GM21528 (cell line): ENCODE data around the gene DAB1.

ENCODE experiments used
- ATAC-seq: cut with Tn5 transposase; IDR thresholded peaks from one replicate; pipeline ENCODE4 v1.9.1; 2021; ENCODE audit warnings: mild to moderate bottlenecking, moderate library complexity; ENCODE audit not compliant: unreplicated experiment, low FRiP score

DAB1 gene

GRCh38 chr1:57188168-57188567, 235.7 kb downstream of the DAB1 start:
- ATAC-seq, result no peak

DNA sequence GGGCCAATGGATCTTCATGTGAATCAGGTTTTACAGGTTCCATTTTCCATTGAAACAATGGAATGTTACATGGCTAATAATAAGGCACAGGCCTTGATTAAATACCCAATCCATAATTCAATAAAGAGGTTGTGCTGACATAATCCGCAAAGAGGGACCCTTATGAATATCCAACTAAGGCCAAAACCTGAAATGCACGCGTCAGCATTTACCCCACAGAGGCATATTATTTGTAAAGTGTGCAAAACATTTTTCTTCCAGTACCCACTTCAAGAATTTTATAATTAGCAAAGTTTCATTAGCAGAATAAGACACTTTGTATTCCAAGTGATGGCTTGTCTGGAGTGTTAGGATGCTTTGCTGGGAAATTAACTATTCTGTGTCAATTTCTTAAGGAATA, 237.4 kb downstream of the DAB1 start:
- ATAC-seq, result no peak

DNA sequence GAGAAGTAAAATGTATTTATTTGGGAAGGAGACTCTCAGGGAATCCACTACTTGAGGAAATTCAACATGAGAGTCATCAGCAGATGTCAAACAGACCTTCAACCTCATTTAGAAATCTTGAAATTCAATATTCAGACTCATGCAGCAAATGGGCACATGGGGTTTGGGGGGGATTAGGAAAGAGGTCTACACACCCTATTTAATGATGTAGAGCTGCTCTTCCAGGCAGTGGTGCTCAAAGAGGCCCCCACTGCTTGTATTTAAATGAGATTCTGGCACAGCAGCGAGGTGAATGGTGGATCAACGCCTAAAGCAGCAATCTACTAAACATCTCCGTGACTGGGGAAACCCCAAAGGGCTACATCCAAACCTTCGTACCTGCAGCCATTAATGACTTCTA, 244.9 kb downstream of the DAB1 start:
- no peak for ATAC-seq

- no peak for ATAC-seq
These were observed 248.4 kb downstream of the DAB1 start for GRCh38 chr1:57175506-57175905.

DNA sequence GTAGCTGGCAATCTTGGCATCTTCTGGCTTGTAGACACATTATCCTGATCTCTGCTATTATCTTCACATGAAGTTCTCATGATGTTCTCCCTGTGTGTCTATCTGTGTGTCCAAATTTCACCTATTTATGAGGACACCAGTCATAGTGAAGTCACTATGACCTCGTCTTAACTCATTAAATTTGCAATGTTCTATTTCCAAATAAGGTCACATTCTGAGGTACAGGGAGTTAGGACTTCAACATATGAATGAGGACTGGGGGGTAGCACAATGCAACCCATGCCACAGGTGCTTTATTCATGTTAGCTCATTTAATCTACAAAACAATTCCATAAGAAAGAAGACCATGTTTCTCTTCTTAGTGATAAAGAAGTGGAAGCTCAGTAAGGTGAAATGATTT, 251.8 kb downstream of the DAB1 start:
- no peak for ATAC-seq

DNA sequence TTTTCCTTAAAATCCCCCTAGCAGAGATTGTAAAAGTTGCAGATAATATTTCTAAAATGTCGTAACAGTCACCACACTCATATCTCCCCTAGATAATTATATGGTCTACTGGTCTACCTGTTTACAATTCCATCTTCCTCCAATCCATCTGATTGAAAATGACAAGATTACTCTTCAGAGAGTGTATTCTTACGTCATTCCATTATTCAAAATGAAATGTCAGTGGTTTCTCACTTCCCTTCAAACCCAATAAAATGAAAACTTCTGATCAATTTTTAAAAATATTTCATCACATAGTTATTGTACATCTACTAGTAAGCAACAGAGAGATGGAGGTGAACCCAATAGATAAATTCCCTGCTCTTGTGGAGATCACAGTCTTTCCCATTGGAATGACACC, 255.9 kb downstream of the DAB1 start:
- no peak for ATAC-seq

DNA sequence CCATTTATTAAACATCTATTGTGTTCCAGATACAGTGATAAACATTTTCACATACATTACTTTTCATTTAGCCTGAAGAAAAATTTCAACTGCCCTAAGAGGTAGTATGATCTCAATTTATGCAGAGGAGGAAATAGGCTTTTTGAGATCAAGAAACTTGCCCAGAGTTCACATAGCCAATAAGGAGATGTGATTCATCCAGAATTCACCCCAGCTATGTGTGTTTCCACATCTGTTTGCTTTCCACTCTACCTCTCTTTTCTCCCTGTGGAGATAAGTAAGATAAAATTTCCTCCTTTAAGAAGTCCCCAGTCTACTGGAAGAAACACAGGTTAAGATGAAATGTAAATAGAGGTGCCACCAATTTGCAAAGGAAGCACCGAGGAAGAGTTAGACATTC, 258.3 kb downstream of the DAB1 start:
- no peak for ATAC-seq

GRCh38 chr1:57164584-57164983, 259.3 kb downstream of the DAB1 start:
- no peak for ATAC-seq

- ATAC-seq, result no peak
These were observed 260.1 kb downstream of the DAB1 start for GRCh38 chr1:57163789-57164188.

DNA sequence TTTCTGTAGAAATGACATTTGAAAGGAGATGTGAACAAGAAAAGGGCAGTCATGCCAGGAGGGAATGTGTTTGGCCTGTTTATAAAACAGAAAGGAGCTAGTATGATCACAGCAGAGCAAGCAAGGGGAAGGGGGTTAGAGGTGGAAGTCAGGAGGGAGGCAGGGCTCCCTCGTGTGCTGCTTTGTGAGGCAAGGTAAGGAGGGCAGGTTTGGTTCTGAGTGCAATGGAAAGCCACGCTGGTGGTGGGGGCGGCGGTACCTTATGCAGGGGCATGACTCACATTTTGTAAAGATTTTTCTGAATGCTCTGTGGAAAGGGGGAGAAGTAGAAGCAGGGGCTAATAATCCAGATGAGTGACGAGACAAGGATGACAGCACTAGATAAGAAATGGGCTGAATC, 260.5 kb downstream of the DAB1 start:
- ATAC-seq, result no peak

DNA sequence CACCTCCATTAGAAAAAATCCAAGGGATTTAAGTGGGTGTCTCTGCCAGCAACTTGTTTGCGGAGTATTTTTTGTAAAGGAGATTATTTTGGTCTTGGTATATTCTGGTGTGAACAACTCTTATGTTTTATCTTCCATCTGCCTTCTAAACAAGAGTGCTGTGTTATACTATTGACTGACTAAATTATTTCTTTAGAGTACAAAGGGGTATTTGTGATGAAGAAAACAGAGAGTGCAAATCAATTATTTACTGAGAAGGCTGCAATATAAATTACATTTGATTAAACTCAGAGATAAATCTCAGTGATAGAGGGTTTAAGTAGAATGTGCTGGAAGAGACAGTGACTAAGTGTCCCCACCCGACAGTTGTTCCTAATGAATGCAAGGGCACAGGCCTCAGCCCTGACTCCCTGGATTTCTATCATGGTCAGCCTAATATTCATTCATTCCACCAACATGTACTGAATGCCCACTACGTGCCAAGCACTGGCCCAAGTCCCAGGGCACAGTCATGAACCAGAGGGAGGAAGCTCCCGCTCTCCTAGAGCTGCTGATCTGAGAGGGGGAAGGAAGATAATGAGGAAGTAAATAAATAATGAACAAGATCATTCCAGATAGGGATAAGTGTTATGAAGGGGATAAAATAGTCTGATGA, 261.1 kb downstream of the DAB1 start:
- ATAC-seq, result no peak

GRCh38 chr1:57160594-57160993, 263.3 kb downstream of the DAB1 start:
- no peak for ATAC-seq

- ATAC-seq, result no peak
These were observed 265.3 kb downstream of the DAB1 start for GRCh38 chr1:57158604-57158998.

DNA sequence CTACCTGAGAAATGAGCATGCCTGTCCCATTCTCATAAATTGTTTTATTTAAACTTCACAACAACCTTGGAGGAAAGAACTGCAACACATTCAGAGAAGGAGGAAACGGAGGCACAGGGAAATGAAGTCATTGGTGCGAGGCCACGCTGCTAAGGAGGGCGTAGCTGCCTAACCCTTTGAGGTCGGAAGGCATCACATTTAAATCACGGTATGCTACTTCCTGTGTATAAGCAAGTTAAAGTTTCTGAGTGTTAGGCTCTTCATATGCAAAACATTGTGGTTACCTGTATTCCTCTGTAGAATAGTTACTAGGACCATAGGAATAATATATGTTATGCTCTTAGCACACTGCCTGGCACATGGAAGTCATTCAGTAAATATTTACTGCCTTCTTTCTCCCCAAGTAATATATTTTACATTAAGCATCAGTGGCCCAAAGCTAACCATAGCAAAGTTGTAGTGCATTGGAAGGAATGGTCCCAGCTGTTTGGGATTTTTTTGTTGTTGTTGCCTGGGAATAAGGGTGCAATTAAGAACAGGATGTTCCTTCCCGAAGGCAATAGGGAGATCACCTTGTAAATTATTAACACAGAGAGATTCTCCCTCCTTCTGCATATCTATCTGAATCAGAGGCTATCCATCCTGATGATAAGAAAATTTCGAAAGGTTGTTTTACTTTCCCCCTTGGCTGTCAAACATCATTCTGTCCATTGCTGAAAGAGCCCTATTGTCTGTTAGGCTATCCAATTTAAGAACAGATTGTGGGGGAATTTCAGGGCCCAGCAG, 265.8 kb downstream of the DAB1 start:
- peak; percentile 78 for ATAC-seq

GRCh38 chr1:57156907-57157306, 267.0 kb downstream of the DAB1 start:
- no peak for ATAC-seq

DNA sequence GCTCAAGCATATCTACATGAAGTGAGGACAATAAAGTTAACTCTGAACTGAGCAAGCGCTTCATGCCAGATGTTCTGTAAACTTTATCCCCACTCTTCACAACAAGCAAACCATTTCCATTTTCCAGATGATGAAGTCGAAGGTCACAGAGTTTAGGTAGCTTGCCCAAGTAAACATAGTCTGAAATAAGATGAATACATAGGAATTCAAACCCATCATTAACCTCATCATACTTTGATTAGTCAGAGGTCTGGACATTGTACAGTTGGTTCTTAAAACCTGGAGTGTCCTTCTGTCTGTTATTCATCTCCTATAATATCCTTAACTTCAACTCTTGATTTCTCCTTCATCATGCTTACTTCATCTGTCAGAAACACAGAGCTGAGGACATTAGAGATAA, 277.8 kb downstream of the DAB1 start:
- no peak for ATAC-seq

GRCh38 chr1:57142999-57143398, 280.9 kb downstream of the DAB1 start:
- no peak for ATAC-seq

DNA sequence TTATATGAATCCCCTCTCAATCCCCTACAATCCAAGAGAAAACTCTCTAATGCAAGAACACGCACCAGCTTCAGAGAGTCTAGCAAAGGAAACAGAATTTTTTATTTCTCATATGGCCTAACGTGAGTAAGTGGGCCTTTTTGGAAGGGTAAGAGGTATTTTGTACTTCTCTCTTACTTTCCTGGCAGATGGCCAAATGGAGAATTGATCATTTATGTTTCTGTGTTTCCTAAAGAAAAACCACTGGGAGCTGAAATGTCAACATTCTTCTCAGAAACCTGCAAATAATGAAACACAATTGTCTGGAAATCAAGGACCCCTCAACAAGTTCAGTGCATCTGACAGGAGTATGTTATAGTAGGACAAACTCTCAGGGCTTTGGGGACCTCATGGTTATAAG, 281.7 kb downstream of the DAB1 start:
- no peak for ATAC-seq

- ATAC-seq, result no peak
These were observed 285.3 kb downstream of the DAB1 start for GRCh38 chr1:57138432-57139078.

DNA sequence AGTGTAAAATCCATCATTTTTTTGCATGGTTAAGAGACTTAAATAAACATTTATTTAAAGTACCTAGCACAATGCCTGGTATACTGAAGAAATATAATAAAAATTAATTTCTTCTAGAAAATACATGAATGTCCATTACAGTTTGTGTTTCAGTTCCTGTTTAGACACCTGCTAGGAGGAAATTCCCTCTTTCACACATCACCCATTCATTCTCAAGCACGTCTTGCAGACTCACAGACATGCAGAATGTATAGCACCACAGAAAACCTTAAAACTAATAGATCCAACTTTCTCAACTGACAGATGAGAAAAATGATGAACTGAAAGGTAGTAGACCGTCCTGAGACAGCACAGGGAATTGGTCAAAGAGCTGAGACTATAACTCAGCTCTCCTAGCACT, 285.9 kb downstream of the DAB1 start:
- ATAC-seq, result no peak

DNA sequence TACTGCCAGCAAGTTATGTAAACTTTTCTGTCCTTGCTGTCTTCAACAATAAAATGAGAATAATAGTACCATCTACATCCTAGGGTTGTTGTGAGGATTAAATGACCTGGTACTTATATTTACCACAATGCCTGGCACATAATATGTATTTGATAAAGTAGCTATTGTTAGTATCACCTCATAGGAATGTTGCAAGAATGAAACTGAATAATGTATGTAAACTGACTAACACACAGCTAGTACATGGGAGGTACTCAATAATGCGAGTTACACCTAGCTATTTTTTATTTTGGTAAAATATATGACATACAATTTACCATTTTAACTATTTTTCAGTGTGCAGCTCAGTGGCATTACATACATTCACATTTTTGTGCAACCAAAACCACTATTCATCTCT, 289.1 kb downstream of the DAB1 start:
- ATAC-seq, result no peak

DNA sequence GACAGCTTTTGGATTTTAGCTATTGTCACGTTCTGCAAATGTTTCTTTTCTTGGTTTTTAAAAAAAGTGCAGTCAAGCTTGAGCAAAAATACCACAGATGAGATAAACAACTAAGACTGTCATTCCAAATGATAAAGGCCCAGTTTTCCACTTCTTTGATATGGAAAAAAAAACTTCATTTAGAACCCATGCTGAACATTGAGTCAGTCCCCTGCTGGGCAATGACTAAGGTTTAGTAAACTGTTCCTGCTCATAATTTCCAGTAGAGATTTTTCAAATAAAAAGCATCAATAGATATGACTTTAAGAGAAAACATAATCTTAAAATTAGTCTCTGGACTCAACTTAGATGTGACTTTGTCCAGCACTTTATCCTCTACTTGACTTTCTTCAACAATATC, 290.2 kb downstream of the DAB1 start:
- ATAC-seq, result no peak
